GM12878 (cell line): ENCODE measurements around the gene UMAD1. TPM values are rescaled to one million over a fixed set of nuclear protein-coding genes. Genes with fewer than 3 reads are reported as not detected.

Experiments
- CBFB ChIP-seq: IDR thresholded peaks from 2 replicates; pipeline ENCODE4 v1.6.1; 2016; ENCODE audit warnings: antibody characterized with exemption, low read depth
- CBX5 ChIP-seq: sonication (generic); IDR thresholded peaks from 2 replicates; pipeline ENCODE4 v1.6.1; 2016; ENCODE audit warnings: low read depth, moderate library complexity, mild to moderate bottlenecking, inconsistent platforms
- E2F8 ChIP-seq: fragments of 450-650 bp; IDR thresholded peaks from 2 replicates; pipeline ENCODE4 v1.6.1; 2018; ENCODE audit warnings: mild to moderate bottlenecking, low read depth, moderate library complexity; ENCODE audit not compliant: partially characterized antibody
- EED ChIP-seq: sonication (generic); IDR thresholded peaks from 2 replicates; pipeline ENCODE4 v1.6.1; 2016; ENCODE audit warnings: antibody characterized with exemption, low read depth
- FOS ChIP-seq: IDR thresholded peaks from 3 replicates; pipeline ENCODE4 v1.6.1; 2011; ENCODE audit warnings: borderline replicate concordance; ENCODE audit not compliant: insufficient read length; ENCODE audit errors: extremely low read depth
- MEF2B ChIP-seq: fragments of 450-650 bp; IDR thresholded peaks from 2 replicates; pipeline ENCODE4 v1.6.1; 2018; ENCODE audit warnings: mild to moderate bottlenecking, moderate library complexity; ENCODE audit not compliant: partially characterized antibody, poor library complexity, severe bottlenecking
- MXI1 ChIP-seq: fragments of 150-350 bp; IDR thresholded peaks from 2 replicates; pipeline ENCODE4 v1.6.1; 2011; ENCODE audit warnings: low read depth, mild to moderate bottlenecking, inconsistent platforms, low read length, improper control_type of control experiment
- MYC ChIP-seq: IDR thresholded peaks from 2 replicates; pipeline ENCODE4 v1.6.1; 2011; ENCODE audit warnings: mild to moderate bottlenecking, low read length, moderate library complexity, inconsistent platforms; ENCODE audit not compliant: insufficient read depth, insufficient replicate concordance, insufficient read length, severe bottlenecking
- NBN ChIP-seq: fragments of 450-650 bp; IDR thresholded peaks from 2 replicates; pipeline ENCODE4 v1.6.1; 2016
- NFYB ChIP-seq: IDR thresholded peaks from 2 replicates; pipeline ENCODE4 v1.6.1; 2011; ENCODE audit warnings: low read depth, mild to moderate bottlenecking, low read length, improper control_type of control experiment, moderate library complexity; ENCODE audit not compliant: insufficient read depth
- PML ChIP-seq: IDR thresholded peaks from 2 replicates; pipeline ENCODE4 v1.6.1; 2012; ENCODE audit warnings: low read length, inconsistent platforms
- POLR2A ChIP-seq: IDR thresholded peaks from 2 replicates; pipeline ENCODE4 v1.6.1; 2011; ENCODE audit warnings: low read depth, mild to moderate bottlenecking, low read length
- SMAD1 ChIP-seq: fragments of 450-650 bp; IDR thresholded peaks from 2 replicates; pipeline ENCODE4 v1.6.1; 2018; ENCODE audit warnings: mild to moderate bottlenecking, low read depth; ENCODE audit not compliant: partially characterized antibody
- TCF3 ChIP-seq: IDR thresholded peaks from 2 replicates; pipeline ENCODE4 v1.6.1; 2012; ENCODE audit warnings: low read depth, mild to moderate bottlenecking, low read length, borderline replicate concordance; ENCODE audit not compliant: insufficient read depth
- ZBED1 ChIP-seq: IDR thresholded peaks from 2 replicates; pipeline ENCODE4 v1.6.1; 2016; ENCODE audit warnings: borderline replicate concordance
- ZBTB11 ChIP-seq: fragments of 450-650 bp; formaldehyde crosslinking; IDR thresholded peaks from 2 replicates; pipeline ENCODE4 v1.5.0; 2022; ENCODE audit warnings: mild to moderate bottlenecking, missing genetic modification characterization
- ZNF207 ChIP-seq: fragments of 450-650 bp; IDR thresholded peaks from 2 replicates; pipeline ENCODE4 v1.6.1; 2014; ENCODE audit warnings: antibody characterized with exemption, mild to moderate bottlenecking, borderline replicate concordance
- ZNF592 ChIP-seq: fragments of 450-650 bp; IDR thresholded peaks from 2 replicates; pipeline ENCODE4 v1.6.1; 2017; ENCODE audit warnings: mild to moderate bottlenecking, moderate library complexity
- polyA plus RNA-seq, 11 experiments: library from polyadenylated mRNA; depleted of rRNA in 4 of 11; unstranded in 6 of 11; stranded (reverse) in 5 of 11; fragments of >200 nt; fragmentation: Nextera tagmentation in 4 of 11; fragmentation: Illumina TruSeq in 1 of 11; extraction: Ambion mirVana in 4 of 11; extraction: Trizol in 1 of 11; gene quantifications; 1 replicate in 1 of 11; 2 replicates in 10 of 11; pipeline versions ENCODE4 v1.2.1 to v1.2.3, GENCODE V29; 2011 to 2016; ENCODE audit warnings: inconsistent platforms in 2 of 11, missing spikeins in 2 of 11, low read depth in 1 of 11
- total RNA-seq, 4 experiments: library from RNA; depleted of rRNA in 3 of 4; stranded (reverse); fragments of >200 nt in 3 of 4; fragmentation: Illumina TruSeq in 1 of 4; extraction: Trizol in 1 of 4; gene quantifications; 2 replicates each; pipeline versions ENCODE4 v1.2.1 to v1.2.3, GENCODE V29; 2013 to 2021

The UMAD1 gene
- total and polyA plus RNA-seq, 10 of the 15 experiments (the other 5 are each of a cell fraction or from before 2014, with no cell fraction given) = 6.0 to 28.6 (median 9.3) TPM

GRCh38 chr7:7640221-7641128 lies at the start of gene UMAD1 (continued):
- TF ChIP-seq EED (peak; percentile 35), MXI1 (peak; percentile 91), CBFB (peak; percentile 33), E2F8 (peak; percentile 97), MEF2B (no peak), ZNF207 (peak; percentile 39; the same call in 1 of the 2 replicates), NBN (peak; percentile 85), ZBED1 (0 out of 2 replicates have a peak, but pooled peaks have one; percentile 26), POLR2A (peak; percentile 95), CBX5 (0 out of 2 replicates have a peak, but pooled peaks have one; percentile 70), MYC (no peak), ZBTB11 (CRISPR knock-in tag) (no peak), NFYB (peak; percentile 81), SMAD1 (peak; percentile 18), PML (peak; percentile 94), TCF3 (peak; percentile 74; the same call in 1 of the 2 replicates), ZNF592 (no peak), FOS (peak; percentile 31)
